ENCODE data around the gene TATDN2. TPM values are rescaled to one million over a fixed set of nuclear protein-coding genes. Genes with fewer than 3 reads are reported as not detected.

TATDN2 gene
- total and polyA plus RNA-seq, 9 of the 15 experiments (the other 6 are each of a cell fraction or from before 2014, with no cell fraction given), result 5.2 to 44.7 (median 25.8) TPM

GRCh38 chr3:10242182-10243065, 5.8 kb upstream of the TATDN2 start (continued):
- TF ChIP-seq VEZF1 (CRISPR knock-in tag; IDR thresholded peaks at IDR 0.05) (peak; percentile 47; the same call in 1 of the 2 replicates), TCF3 (CRISPR knock-in tag; IDR thresholded peaks at IDR 0.05) (0 out of 2 replicates have a peak, but pooled peaks have one; percentile 30), PRMT5 (CRISPR knock-in tag; IDR thresholded peaks at IDR 0.05) (no peak), BDP1 (IDR thresholded peaks at IDR 0.05; ENCODE audit: insufficient read depth, insufficient read length) (no peak), RFX5 (IDR thresholded peaks at IDR 0.05; ENCODE audit: low read depth, low read length) (no peak), HCFC1 (IDR thresholded peaks at IDR 0.05; ENCODE audit: low read depth, low read length) (no peak), ZNF239 (CRISPR knock-in tag; IDR thresholded peaks at IDR 0.05) (peak; percentile 38), TGIF2 (CRISPR knock-in tag; IDR thresholded peaks at IDR 0.05) (no peak), ZNF584 (CRISPR knock-in tag; IDR thresholded peaks at IDR 0.05; ENCODE audit: low read depth) (0 out of 2 replicates have a peak, but pooled peaks have one; percentile 40), L3MBTL2 (IDR thresholded peaks at IDR 0.05) (no peak), DNMT1 (IDR thresholded peaks at IDR 0.05) (no peak), MAFF (IDR thresholded peaks at IDR 0.05; ENCODE audit: low read length) (no peak), HMBOX1 (IDR thresholded peaks at IDR 0.05) (no peak), TEAD2 (tag; IDR thresholded peaks at IDR 0.05) (no peak), GTF2F1 (IDR thresholded peaks at IDR 0.05; ENCODE audit: low read depth, low read length) (no peak), ELF4 (CRISPR knock-in tag; IDR thresholded peaks at IDR 0.05) (no peak), RBM15 (IDR thresholded peaks at IDR 0.05; ENCODE audit: insufficient read depth, low read length) (no peak), SIRT6 (IDR thresholded peaks at IDR 0.05; ENCODE audit: low read depth, low read length) (no peak), ZNF785 (CRISPR knock-in tag; IDR thresholded peaks at IDR 0.05) (no peak), CHAMP1 (IDR thresholded peaks at IDR 0.05) (no peak), ZNF408 (CRISPR knock-in tag; IDR thresholded peaks at IDR 0.05; ENCODE audit: low read depth) (no peak), BHLHE40 (IDR thresholded peaks at IDR 0.05; ENCODE audit: low read length) (peak; percentile 57; the same call in 1 of the 2 replicates), GABPB1 (CRISPR knock-in tag; IDR thresholded peaks at IDR 0.05) (no peak), GATAD2A (IDR thresholded peaks at IDR 0.05) (no peak), NCOA6 (IDR thresholded peaks at IDR 0.05) (no peak)

Measured in K562 (cell line).